Neuron (in vitro differentiated cells): ENCODE data around the gene HMCN2.
A peak's percentile ranks its signal among the peaks of the same experiment; 100 is the strongest.
"Not testable (repeated sequence)": the region's sequence is repeated elsewhere in the genome, so short reads cannot be mapped to it uniquely, and the experiment has no call there.

Experiments used
- H2AFZ ChIP-seq: one replicate; pipeline ENCODE4 v1.6.1; 2013; ENCODE audit warnings: low read depth, mild to moderate bottlenecking, inconsistent platforms, low read length, moderate library complexity
- H3K27me3 ChIP-seq: one replicate; pipeline ENCODE4 v1.6.1; 2013; ENCODE audit warnings: low read length; ENCODE audit not compliant: insufficient read depth
- H3K36me3 ChIP-seq: one replicate; pipeline ENCODE4 v1.6.1; 2013; ENCODE audit warnings: low read length; ENCODE audit not compliant: insufficient read depth
- H3K4me1 ChIP-seq: one replicate; pipeline ENCODE4 v1.6.1; 2013; ENCODE audit warnings: low read length; ENCODE audit not compliant: insufficient read depth
- H3K4me3 ChIP-seq: 2 replicates; pipeline ENCODE4 v1.5.1; 2013; ENCODE audit warnings: mild to moderate bottlenecking, low read length, moderate library complexity
- H3K9me3 ChIP-seq: one replicate; pipeline ENCODE4 v1.6.1; 2013; ENCODE audit warnings: low read length

Gene HMCN2

GRCh38 chr9:130432796-130433167 is 167.2 kb downstream of the HMCN2 start:
- Histone ChIP-seq H3K9me3 (no peaks in the 10 kb centered on the region), H3K4me3 (no peak overlapping the region), H3K4me1 (peaks cover 2% of the 10 kb centered on the region), H3K36me3 (no peaks in the 10 kb centered on the region), H3K27me3 (peaks cover 63% of the 10 kb centered on the region), H2AFZ (no peak overlapping the region)

DNA sequence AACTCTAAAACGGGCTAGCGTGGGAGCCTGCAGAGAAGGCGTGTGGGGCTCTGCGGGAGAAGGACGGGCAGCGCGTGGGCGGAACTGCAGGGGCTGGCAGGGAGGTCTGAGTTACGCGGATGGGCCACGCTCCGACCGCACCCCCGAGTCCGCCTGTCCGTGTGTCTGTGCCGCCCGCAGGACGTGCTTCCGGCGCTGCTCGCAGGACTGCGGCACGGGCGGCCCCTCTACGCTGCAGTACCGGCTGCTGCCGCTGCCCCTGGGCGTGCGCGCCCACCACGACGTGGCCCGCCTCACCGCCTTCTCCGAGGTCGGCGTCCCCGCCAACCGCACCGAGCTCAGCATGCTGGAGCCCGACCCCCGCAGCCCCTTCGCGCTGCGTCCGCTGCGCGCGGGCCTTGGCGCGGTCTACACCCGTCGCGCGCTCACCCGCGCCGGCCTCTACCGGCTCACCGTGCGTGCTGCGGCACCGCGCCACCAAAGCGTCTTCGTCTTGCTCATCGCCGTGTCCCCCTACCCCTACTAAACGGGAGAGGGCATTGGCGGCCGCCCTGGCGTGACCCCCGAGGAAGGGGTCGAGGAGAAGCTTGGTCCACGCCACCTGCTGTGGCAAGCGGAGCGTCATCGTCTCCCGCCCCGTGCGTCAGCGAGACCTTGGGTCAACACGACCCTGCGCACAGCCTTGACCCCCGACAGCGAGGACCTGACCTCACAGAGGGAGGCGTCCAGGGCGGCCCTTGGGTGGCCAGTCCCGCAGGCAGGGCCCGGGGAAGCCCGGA is 167.8 kb downstream of the HMCN2 start:
- H2AFZ ChIP-seq: peak overlapping the region; percentile 70
- peaks cover 60% of the 10 kb centered on the region for H3K27me3 ChIP-seq
- no peak overlapping the region for H3K4me3 ChIP-seq
- no peaks in the 10 kb centered on the region for H3K9me3 ChIP-seq
- H3K4me1 ChIP-seq: peaks cover 2% of the 10 kb centered on the region
- no peaks in the 10 kb centered on the region for H3K36me3 ChIP-seq

DNA sequence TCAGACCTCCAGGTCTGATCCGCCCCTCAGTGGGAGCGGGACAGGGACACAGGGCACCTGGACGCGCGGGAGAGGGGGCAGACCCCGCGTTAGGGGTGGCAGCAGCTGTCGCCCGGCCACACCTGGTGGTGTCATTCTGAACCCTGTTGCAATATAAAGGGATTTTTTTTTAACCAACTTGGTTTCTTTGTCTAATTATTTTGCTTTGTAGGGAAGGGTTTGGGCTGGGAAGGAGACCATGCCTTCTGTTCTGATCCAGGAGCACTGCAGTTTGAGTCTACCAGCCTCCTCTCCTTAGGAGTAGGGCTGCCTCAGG is 168.3 kb downstream of the HMCN2 start:
- Histone ChIP-seq H3K4me3 (no peak overlapping the region), H2AFZ (no peak overlapping the region), H3K9me3 (no peaks in the 10 kb centered on the region), H3K4me1 (peaks cover 2% of the 10 kb centered on the region), H3K36me3 (no peaks in the 10 kb centered on the region), H3K27me3 (peaks cover 58% of the 10 kb centered on the region)

GRCh38 chr9:130434656-130435055 is 169.1 kb downstream of the HMCN2 start:
- peaks cover 59% of the 10 kb centered on the region for H3K27me3 ChIP-seq
- not testable (repeated sequence) for H2AFZ ChIP-seq, H3K9me3 ChIP-seq, H3K4me1 ChIP-seq, H3K4me3 ChIP-seq, H3K36me3 ChIP-seq

GRCh38 chr9:130437011-130437789 is 171.6 kb downstream of the HMCN2 start:
- no peak overlapping the region for H2AFZ ChIP-seq
- no peak overlapping the region for H3K4me3 ChIP-seq

GRCh38 chr9:130438382-130438981 is 172.9 kb downstream of the HMCN2 start:
- H2AFZ ChIP-seq: no peak overlapping the region
- peaks cover 29% of the 10 kb centered on the region for H3K27me3 ChIP-seq
- H3K4me1 ChIP-seq: no peaks in the 10 kb centered on the region
- H3K36me3 ChIP-seq: no peaks in the 10 kb centered on the region
- peaks cover 3% of the 10 kb centered on the region for H3K9me3 ChIP-seq
- no peak overlapping the region for H3K4me3 ChIP-seq

More at GRCh38 chr9:130437011-130437789, 171.6 kb downstream of the HMCN2 start:
- peaks cover 3% of the 10 kb centered on the region for H3K9me3 ChIP-seq
- peaks cover 39% of the 10 kb centered on the region for H3K27me3 ChIP-seq
- H3K4me1 ChIP-seq: peaks cover 2% of the 10 kb centered on the region
- no peaks in the 10 kb centered on the region for H3K36me3 ChIP-seq

DNA sequence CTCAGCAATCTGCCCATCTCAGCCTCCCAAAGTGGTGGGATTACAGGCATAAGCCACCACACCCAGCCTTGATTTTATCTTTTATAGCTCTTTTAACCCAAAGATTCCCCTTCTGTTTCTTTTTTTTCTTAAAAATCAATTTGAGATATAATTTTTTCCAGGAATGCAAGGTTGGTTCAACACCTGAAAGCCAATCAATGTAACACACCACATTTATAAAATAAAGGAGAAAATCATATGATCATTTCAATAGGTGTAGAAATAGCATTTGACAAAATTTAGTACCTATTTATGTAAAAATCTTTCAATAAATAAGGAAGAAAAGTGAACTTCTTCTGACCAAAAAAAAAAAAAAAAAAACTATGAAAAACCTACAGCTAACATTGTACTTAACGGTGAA is 175.5 kb downstream of the HMCN2 start:
- H3K4me3 ChIP-seq: no peak overlapping the region
- H3K4me1 ChIP-seq: peaks cover 8% of the 10 kb centered on the region
- no peak overlapping the region for H2AFZ ChIP-seq

GRCh38 chr9:130442746-130443455 is 177.3 kb downstream of the HMCN2 start:
- H3K4me3 ChIP-seq: no peak overlapping the region
- H3K9me3 ChIP-seq: peaks cover 3% of the 10 kb centered on the region
- H3K27me3 ChIP-seq: peaks cover 36% of the 10 kb centered on the region
- peaks cover 16% of the 10 kb centered on the region for H3K4me1 ChIP-seq
- H2AFZ ChIP-seq: no peak overlapping the region
- no peaks in the 10 kb centered on the region for H3K36me3 ChIP-seq

More for the DNA sequence above, 175.5 kb downstream of the HMCN2 start:
- H3K36me3 ChIP-seq: no peaks in the 10 kb centered on the region
- H3K9me3 ChIP-seq: peaks cover 3% of the 10 kb centered on the region
- H3K27me3 ChIP-seq: peaks cover 33% of the 10 kb centered on the region

GRCh38 chr9:130443456-130443801 is 177.9 kb downstream of the HMCN2 start:
- Histone ChIP-seq H3K9me3 (peaks cover 3% of the 10 kb centered on the region), H3K27me3 (peaks cover 39% of the 10 kb centered on the region), H3K36me3 (no peaks in the 10 kb centered on the region), H3K4me1 (peaks cover 16% of the 10 kb centered on the region), H3K4me3 (no peak overlapping the region), H2AFZ (no peak overlapping the region)

DNA sequence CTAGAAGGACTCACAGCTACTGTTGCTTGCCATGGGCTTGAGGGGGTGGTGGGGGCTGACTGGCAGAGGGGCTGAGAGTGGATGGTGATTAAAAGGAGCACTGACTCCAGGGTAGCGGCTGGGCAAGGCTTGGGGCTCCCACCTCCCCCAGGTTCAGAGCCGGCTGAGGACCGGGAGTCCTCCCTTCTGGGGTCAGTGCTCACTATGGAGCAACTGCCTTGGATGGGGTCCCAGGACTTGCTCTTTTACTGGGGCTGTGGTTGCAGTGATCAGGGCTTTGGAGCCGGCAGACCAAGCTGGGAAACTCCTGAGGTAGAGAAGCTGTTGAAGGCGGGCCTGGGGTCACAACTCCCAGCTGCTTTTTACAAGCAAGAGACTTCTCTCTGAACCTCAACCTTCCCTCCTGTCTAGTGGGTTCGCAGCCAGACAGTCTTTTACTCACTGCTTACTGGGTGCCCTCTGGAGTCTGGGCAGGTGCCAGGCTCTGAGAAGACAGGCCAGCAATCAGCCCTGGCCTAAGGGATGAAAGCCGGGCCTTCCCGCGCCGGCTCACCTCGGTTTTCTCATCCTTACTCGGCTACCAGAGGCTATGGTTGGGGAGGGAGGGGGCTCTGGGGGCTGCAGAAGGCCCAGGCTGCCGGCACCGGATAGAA is 178.4 kb downstream of the HMCN2 start:
- Histone ChIP-seq H3K9me3 (peaks cover 3% of the 10 kb centered on the region), H2AFZ (no peak overlapping the region), H3K4me3 (no peak overlapping the region)

DNA sequence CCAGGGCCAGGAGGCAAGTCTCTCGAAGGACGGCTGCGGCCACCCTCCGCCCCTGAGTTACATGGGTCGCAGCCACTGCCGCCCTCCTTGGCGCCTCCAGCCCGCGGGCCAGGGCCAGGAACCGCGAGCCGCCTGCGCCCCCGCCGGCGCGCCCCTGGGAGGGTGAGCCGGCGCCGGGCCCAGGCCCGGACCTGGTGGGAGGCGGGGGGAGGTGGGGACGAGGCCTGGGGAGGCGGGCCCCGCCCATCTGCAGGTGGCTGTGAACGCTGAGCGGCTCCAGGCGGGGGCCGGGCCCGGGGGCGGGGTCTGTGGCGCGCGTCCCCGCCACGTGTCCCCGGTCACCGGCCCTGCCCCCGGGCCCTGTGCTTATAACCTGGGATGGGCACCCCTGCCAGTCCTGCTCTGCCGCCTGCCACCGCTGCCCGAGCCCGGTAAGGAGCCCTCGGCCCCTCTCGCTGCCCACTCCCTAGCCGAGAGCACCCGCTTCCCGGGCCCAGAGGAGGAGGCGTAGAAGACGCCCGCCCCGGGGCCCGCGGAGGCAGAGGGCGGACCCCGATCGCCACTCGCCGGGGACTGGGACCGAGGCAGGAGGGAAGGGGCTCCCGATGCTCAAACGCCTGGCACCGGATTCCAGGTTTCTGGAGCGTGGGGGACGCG is 179.1 kb downstream of the HMCN2 start, which contains the start of gene ASS1:
Gene ASS1, plus strand, starts transcription at position 397 of the 657 bp plus-strand sequence. CDS start 7,268 bp downstream, outside the sequence.
- peak within 1 kb of the TSS; percentile 57 for H2AFZ ChIP-seq
- peak within 1 kb of the TSS; percentile 29 for H3K4me3 ChIP-seq
- peaks cover 35% of the 10 kb centered on the region for H3K27me3 ChIP-seq
- no peaks in the 10 kb centered on the region for H3K36me3 ChIP-seq
- H3K9me3 ChIP-seq: peaks cover 3% of the 10 kb centered on the region
- H3K4me1 ChIP-seq: peaks cover 16% of the 10 kb centered on the region

More for the DNA sequence above, 178.4 kb downstream of the HMCN2 start:
- Histone ChIP-seq H3K27me3 (peaks cover 39% of the 10 kb centered on the region), H3K36me3 (no peaks in the 10 kb centered on the region), H3K4me1 (peaks cover 16% of the 10 kb centered on the region)
